HG02623 (cell line): ENCODE results near the gene GNA12.
"Not testable (repeated sequence)": the region's sequence is repeated elsewhere in the genome, so short reads cannot be mapped to it uniquely, and the experiment has no call there.

Experiments
- ATAC-seq: cut with Tn5 transposase; IDR thresholded peaks from one replicate; pipeline ENCODE4 v1.9.1; 2021; ENCODE audit warnings: moderate library complexity; ENCODE audit not compliant: unreplicated experiment

GNA12 gene

GRCh38 chr7:2757904-2758672 lies 86.0 kb downstream of the GNA12 start:
- peak; percentile 75 for ATAC-seq

- no peak for ATAC-seq
Observed at GRCh38 chr7:2757361-2757903, 86.7 kb downstream of the GNA12 start.

GRCh38 chr7:2755531-2755930 lies 88.6 kb downstream of the GNA12 start:
- no peak for ATAC-seq

GRCh38 chr7:2754912-2755311 lies 89.2 kb downstream of the GNA12 start:
- no peak for ATAC-seq

- ATAC-seq, result no peak
Observed at GRCh38 chr7:2754086-2754485, 90.0 kb downstream of the GNA12 start.

GRCh38 chr7:2753148-2753547 lies 91.0 kb downstream of the GNA12 start:
- no peak for ATAC-seq

GRCh38 chr7:2751086-2751485 lies 93.0 kb downstream of the GNA12 start:
- ATAC-seq, result no peak

GRCh38 chr7:2750004-2750407 lies 94.1 kb downstream of the GNA12 start:
- ATAC-seq, result no peak

GRCh38 chr7:2748684-2749083 lies 95.4 kb downstream of the GNA12 start:
- ATAC-seq, result not testable (repeated sequence)

GRCh38 chr7:2743523-2744185 lies 100.5 kb downstream of the GNA12 start:
- not testable (repeated sequence) for ATAC-seq

GRCh38 chr7:2738766-2739549 lies 105.2 kb downstream of the GNA12 start:
- ATAC-seq, result no peak

- ATAC-seq, result no peak
Observed at GRCh38 chr7:2737771-2738540, 106.2 kb downstream of the GNA12 start.

GRCh38 chr7:2737005-2737743 lies 106.9 kb downstream of the GNA12 start:
- ATAC-seq, result not testable (repeated sequence)

GRCh38 chr7:2736411-2736914 lies 107.6 kb downstream of the GNA12 start:
- no peak for ATAC-seq

GRCh38 chr7:2735744-2736143 lies 108.4 kb downstream of the GNA12 start:
- ATAC-seq, result no peak

- ATAC-seq, result no peak
Observed at GRCh38 chr7:2734751-2735571, 109.1 kb downstream of the GNA12 start.

GRCh38 chr7:2734084-2734686 lies 109.9 kb downstream of the GNA12 start:
- ATAC-seq, result no peak

GRCh38 chr7:2732959-2733584 lies 111.0 kb downstream of the GNA12 start:
- no peak for ATAC-seq
